Calu3 (cell line): Measurements from ENCODE around the gene CD72. TPM values are rescaled to one million over a fixed set of nuclear protein-coding genes. Genes with fewer than 3 reads are reported as not detected.
"Not testable (repeated sequence)": the region's sequence is repeated elsewhere in the genome, so short reads cannot be mapped to it uniquely, and the experiment has no call there.

Experiments used
- BruUV-seq: library from RNA; stranded (reverse); fragments of 400-500 nt; replicated peaks from 2 replicates; lab custom pipeline; 2021; lab: Mats Ljungman, UMichigan
- CTCF ChIA-PET: fragments of 300-600 bp; sonication (Branson Sonifier 250); formaldehyde crosslinking; loops from one replicate; lab custom pipeline; 2022; ENCODE audit warnings: antibody characterized with exemption; lab: Charles Lee
- DNase-seq: peaks from one replicate; pipeline ENCODE4 v3.0.0; 2022
- H3K27ac Mint-ChIP-seq: one replicate; pipeline ENCODE4 v1.8.0; 2022; ENCODE audit warnings: mixed read lengths; ENCODE audit not compliant: unreplicated experiment
- H3K27me3 Mint-ChIP-seq: one replicate; pipeline ENCODE4 v1.8.0; 2022; ENCODE audit warnings: mixed read lengths; ENCODE audit not compliant: unreplicated experiment
- H3K36me3 Mint-ChIP-seq: one replicate; pipeline ENCODE4 v1.8.0; 2022; ENCODE audit warnings: mild to moderate bottlenecking, moderate library complexity, mixed read lengths; ENCODE audit not compliant: insufficient read depth, unreplicated experiment
- H3K4me1 Mint-ChIP-seq: one replicate; pipeline ENCODE4 v1.8.0; 2022; ENCODE audit warnings: mild to moderate bottlenecking, low read depth, mixed read lengths; ENCODE audit not compliant: unreplicated experiment
- H3K4me3 Mint-ChIP-seq: one replicate; pipeline ENCODE4 v1.8.0; 2022; ENCODE audit warnings: mild to moderate bottlenecking, low read depth, moderate library complexity, mixed read lengths; ENCODE audit not compliant: unreplicated experiment
- H3K9me3 Mint-ChIP-seq: one replicate; pipeline ENCODE4 v1.8.0; 2022; ENCODE audit warnings: low read depth, mixed read lengths; ENCODE audit not compliant: unreplicated experiment
- CTCF ChIP-seq: fragments of 200-600 bp; IDR thresholded peaks from one replicate; pipeline ENCODE4 v1.8.0; 2022; ENCODE audit warnings: antibody characterized with exemption; ENCODE audit not compliant: unreplicated experiment
- intact Hi-C: fragments of 100-400 bp; cut with micrococcal nuclease; formaldehyde crosslinking; loops from one replicate; pipeline ENCODE4 v1.10.0; 2022; ENCODE audit not compliant: unreplicated experiment
- total RNA-seq: library from RNA; stranded (reverse); gene quantifications from 2 replicates; pipeline ENCODE4 v1.2.3, GENCODE V29; 2022

The CD72 gene
- total RNA-seq, 1 experiment from 2014 or later: 0.38 TPM

- no TSS peak for BruUV-seq
- TF ChIP-seq CTCF: peak; percentile 70
- peak; percentile 89 for DNase-seq
- Mint-ChIP-seq H3K4me1 (peaks cover 12% of the 10 kb centered on the region), H3K27me3 (peaks cover 22% of the 10 kb centered on the region), H3K9me3 (no peaks in the 10 kb centered on the region), H3K27ac (peak overlapping the region; percentile 89), H3K36me3 (peaks cover 12% of the 10 kb centered on the region), H3K4me3 (peak overlapping the region; percentile 84)
- intact Hi-C loops: no loop called here
- CTCF ChIA-PET: interaction anchor here (0.6 to 1.6 kb wide), 8 partner anchors 11 to 887 kb away, joined by 3 to 7 read pairs (median 5); partner anchors contain the start of genes CCDC107, CREB3, RMRP and TLN1
Measured at GRCh38 chr9:35646533-35647265, 28.5 kb upstream of the CD72 start.

- peaks cover 12% of the 10 kb centered on the region for H3K36me3 Mint-ChIP-seq
- DNase-seq: peak; percentile 57
- peaks cover 12% of the 10 kb centered on the region for H3K4me1 Mint-ChIP-seq
- CTCF ChIA-PET: interaction anchor here (1.0 to 1.6 kb wide), 8 partner anchors 12 to 144 kb away, joined by 3 to 7 read pairs (median 5); partner anchors contain the start of genes CCDC107, CREB3, RMRP and TLN1
- BruUV-seq: no TSS peak
- H3K4me3 Mint-ChIP-seq: peak overlapping the region; percentile 84
- intact Hi-C loops: no loop called here
- H3K27ac Mint-ChIP-seq: peak overlapping the region; percentile 89
- TF ChIP-seq CTCF: no peak
- H3K9me3 Mint-ChIP-seq: no peaks in the 10 kb centered on the region
- peaks cover 22% of the 10 kb centered on the region for H3K27me3 Mint-ChIP-seq
Measured at GRCh38 chr9:35646153-35646532, 27.9 kb upstream of the CD72 start.

GRCh38 chr9:35645736-35646135 lies 27.5 kb upstream of the CD72 start:
- Mint-ChIP-seq H3K4me1 (peaks cover 12% of the 10 kb centered on the region), H3K27ac (peak overlapping the region; percentile 89), H3K27me3 (peaks cover 22% of the 10 kb centered on the region), H3K36me3 (peaks cover 12% of the 10 kb centered on the region), H3K4me3 (peak overlapping the region; percentile 84)
- CTCF ChIA-PET: interaction anchor here (1.2 to 1.6 kb wide), 7 partner anchors 11 to 144 kb away, joined by 3 to 7 read pairs (median 5); partner anchors contain the start of genes CCDC107, CREB3, RMRP and TLN1
- BruUV-seq, DNase-seq, H3K9me3 Mint-ChIP-seq, intact Hi-C loops: not testable (repeated sequence)

- Mint-ChIP-seq H3K27me3 (peaks cover 15% of the 10 kb centered on the region), H3K36me3 (peaks cover 17% of the 10 kb centered on the region), H3K27ac (no peak overlapping the region), H3K4me3 (no peak overlapping the region), H3K9me3 (peaks cover 2% of the 10 kb centered on the region), H3K4me1 (peaks cover 7% of the 10 kb centered on the region)
- TF ChIP-seq CTCF: no peak
- DNase-seq: no peak
- CTCF ChIA-PET: no interaction called here
- intact Hi-C loops: no loop called here
- BruUV-seq: no TSS peak
Measured at GRCh38 chr9:35643046-35643445, 24.8 kb upstream of the CD72 start.

- H3K4me3 Mint-ChIP-seq, DNase-seq, BruUV-seq, CTCF ChIA-PET, H3K9me3 Mint-ChIP-seq, H3K4me1 Mint-ChIP-seq, H3K27ac Mint-ChIP-seq, intact Hi-C loops: not testable (repeated sequence)
- Mint-ChIP-seq H3K36me3 (peaks cover 11% of the 10 kb centered on the region), H3K27me3 (peaks cover 19% of the 10 kb centered on the region)
Measured at GRCh38 chr9:35641478-35641877, 23.3 kb upstream of the CD72 start.

- H3K9me3 Mint-ChIP-seq, H3K4me3 Mint-ChIP-seq, DNase-seq, H3K27ac Mint-ChIP-seq, CTCF ChIA-PET, intact Hi-C loops, H3K4me1 Mint-ChIP-seq, BruUV-seq, H3K36me3 Mint-ChIP-seq: not testable (repeated sequence)
- peaks cover 20% of the 10 kb centered on the region for H3K27me3 Mint-ChIP-seq
Measured at GRCh38 chr9:35640431-35640830, 22.2 kb upstream of the CD72 start.
